HK-2 (cell line): ENCODE measurements around the gene SLC6A6.
A peak's percentile ranks its signal among the peaks of the same experiment; 100 is the strongest.
"Not testable (repeated sequence)": the region's sequence is repeated elsewhere in the genome, so short reads cannot be mapped to it uniquely, and the experiment has no call there.

ENCODE experiments used
- DNase-seq: peaks from one replicate; pipeline ENCODE4 v3.0.0-alpha.2; 2018; ENCODE audit not compliant: unreplicated experiment

Gene SLC6A6

DNA sequence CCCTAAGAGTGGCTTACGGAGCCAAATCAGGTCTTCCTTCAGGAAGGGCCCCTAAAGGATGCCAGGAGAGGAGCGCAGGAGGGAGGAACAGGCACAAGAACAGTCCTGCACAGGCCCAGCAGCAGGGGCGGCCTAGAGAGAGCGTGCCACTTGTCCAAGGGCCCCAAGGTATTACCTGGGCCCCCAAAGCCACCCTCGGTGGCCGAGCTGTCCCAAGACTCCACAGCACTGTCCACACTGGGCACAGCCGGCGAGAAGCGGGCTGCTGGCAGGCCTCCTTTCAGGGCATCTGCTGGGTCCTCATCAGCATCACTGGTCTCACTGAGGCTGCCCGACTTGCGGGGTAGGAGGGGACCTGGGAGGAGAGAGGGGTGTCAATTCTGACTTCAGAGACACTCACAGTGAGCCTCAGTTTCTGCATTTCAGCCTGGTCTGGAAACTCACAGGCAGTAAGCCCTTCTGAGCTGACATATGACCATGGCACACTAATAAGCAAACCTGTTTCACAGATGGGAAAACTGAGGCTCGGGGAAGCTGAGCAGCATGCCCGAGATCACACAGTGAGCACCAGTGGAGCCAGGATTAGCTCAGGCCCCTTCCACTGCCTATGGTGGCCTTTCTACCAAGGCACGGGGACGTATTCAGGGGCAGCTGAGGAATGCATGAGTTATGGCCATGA is 104.4 kb downstream of the SLC6A6 start:
- DNase-seq = no peak

DNA sequence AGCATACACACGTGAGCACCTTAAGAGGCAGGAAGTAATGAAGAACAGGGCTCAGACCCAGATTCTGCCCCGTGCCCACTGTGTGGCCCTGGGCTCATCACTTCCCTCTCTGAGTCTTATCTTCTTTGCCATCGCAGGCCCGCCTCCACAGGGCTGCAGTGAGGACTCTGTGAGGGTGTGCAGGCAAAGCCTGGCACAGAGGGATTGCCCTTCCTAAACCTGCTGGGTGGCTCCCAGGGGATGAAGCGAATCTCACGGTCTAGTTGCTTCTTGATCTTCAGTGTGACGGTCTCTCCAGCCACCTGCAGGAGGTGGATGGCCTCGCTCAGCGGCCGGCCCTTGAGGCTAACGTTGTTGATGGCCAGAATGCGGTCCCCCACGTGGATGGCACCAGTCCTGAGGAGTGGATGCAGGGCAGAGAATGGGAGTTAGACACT is 104.9 kb downstream of the SLC6A6 start:
- no peak for DNase-seq

DNA sequence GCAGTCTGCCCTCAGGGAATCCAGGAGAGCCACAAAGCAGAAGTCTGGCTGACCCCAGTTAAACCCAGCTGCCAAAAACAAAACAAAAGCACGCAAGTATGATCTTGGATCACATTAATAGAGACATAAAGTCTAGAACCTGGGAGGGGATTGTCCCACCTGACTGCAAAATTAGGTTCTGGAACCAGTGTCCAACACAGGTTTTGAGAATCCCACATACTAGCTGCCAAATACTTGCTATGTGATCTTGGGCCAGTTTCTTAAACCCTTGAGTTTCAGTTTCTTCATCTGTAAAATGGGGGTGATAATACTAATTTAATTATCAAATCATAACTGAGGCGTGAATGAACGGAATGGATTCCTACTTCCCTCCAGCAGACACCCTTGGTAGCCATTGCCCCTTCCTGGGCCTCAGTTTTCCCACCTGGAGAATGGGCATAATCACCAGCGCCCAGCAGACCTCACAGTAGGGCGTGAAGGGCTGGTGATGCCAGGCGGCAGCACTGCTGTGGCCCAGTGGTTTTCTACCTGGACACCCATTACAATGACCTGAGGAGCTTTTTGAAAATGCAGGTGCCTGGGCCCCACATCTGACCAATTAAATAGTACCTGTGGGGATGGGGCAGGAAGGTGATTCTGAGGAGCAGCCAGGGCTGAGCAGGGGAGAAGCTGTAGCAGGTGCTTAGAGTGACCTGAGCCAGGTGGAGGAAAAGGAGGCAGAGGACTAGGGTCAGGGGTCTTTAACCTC is 105.5 kb downstream of the SLC6A6 start:
- no peak for DNase-seq

DNA sequence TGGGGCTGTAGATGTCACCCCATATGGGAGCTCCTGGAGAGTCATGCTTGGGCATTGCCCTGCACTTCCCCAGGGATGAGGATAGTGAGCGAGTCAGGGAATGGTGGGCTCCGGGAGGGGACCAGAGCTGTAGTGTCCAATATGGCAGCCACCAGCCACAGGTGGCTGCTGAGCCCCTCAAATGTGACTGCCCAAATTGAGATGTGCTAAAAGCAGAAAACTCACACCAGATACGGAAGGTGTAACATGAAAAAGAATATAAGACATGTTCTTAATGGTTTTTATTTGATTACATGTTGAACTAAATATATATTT is 106.1 kb downstream of the SLC6A6 start:
- DNase-seq = no peak

DNA sequence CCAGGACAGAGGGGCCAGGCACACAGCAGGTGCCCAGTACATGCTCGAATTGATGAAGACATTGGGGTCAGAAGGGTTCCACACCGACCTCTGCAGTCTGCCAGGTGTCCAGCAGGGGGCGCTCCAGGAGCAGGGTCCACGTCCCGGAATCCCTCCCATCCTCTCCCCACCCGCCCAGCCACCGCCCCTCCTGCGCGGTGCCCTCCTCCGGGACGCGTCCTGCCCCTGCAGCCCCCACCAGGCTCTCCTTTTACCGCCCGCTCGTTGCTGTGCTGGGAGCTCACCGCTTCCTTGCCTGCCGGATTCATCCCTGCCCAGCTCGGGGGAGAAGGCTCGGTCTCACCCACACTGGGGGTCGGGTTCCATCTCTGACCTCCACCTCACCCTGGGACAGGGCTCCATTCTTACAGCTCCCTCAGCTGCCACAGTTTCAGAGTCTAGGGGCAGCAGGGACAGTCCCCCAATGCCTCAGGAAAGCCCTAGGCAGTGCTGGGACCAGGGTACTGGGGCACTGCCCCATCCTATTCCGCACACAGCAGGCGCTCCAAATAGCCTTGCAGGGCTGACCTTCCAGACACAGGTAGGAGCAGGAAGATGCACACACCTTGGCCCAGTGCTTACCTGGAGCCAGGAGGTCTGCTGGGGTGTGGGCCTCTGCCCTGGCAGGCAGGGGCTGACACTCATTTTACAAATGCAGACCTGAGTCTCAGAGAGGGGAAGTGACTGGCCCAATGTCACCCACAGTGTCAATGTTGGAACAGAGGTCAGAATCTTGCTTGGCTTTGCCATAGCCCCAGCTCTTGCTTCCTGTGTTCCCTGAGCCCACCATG is 106.8 kb downstream of the SLC6A6 start:
- peak; percentile 69 for DNase-seq

DNA sequence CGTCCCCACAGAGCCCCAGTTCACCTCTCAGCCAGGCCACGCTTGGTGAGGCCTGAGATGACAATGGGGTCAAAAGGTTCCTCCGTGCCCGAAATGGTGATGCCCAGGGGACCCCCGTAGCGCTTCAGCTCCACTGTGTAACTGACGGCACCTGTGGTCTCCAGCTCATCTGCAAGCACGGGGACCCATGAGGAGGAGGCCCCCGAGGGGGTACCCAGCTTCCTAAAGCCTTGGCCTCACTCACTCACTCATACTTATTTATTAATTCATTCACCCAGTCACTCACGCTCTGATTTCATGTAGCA is 107.3 kb downstream of the SLC6A6 start:
- no peak for DNase-seq

DNA sequence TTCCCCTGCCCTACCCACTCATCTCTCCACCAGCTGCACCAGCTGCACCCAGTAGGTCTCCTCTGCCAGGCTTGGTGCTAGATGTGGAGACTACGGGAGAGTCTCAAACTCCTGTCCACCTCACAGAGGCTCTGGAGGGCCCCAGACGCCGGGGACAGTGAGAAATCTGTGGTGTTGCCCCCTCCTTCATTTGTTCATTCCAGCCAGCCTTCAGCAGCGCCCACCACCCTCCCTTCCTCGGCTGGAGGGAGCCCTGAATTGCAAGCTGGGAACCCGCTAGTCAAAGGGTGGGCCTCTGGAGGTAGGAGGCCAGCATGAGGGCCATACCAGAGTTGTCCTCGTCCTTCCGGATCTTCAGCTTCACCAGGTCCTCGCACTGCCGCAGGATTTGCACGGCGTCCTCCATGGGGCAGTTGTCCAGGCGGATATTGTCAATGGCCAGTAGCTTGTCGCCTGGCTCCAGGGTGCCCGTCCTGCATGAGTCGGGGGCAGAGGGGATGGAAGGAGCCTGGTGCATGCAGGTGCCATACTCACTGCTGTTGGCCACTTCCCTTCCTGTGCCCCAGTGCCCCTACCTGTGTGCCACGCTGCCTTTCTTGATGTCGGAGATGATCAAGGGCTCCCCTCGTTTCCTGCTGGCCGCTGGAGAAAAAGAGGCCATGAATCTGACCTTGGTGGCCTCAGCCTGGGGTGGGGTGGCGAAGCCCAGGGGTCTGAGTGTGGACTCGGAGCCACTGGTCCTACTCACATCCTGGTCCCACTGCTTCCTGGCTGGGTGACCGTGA is 108.6 kb downstream of the SLC6A6 start:
- no peak for DNase-seq

DNA sequence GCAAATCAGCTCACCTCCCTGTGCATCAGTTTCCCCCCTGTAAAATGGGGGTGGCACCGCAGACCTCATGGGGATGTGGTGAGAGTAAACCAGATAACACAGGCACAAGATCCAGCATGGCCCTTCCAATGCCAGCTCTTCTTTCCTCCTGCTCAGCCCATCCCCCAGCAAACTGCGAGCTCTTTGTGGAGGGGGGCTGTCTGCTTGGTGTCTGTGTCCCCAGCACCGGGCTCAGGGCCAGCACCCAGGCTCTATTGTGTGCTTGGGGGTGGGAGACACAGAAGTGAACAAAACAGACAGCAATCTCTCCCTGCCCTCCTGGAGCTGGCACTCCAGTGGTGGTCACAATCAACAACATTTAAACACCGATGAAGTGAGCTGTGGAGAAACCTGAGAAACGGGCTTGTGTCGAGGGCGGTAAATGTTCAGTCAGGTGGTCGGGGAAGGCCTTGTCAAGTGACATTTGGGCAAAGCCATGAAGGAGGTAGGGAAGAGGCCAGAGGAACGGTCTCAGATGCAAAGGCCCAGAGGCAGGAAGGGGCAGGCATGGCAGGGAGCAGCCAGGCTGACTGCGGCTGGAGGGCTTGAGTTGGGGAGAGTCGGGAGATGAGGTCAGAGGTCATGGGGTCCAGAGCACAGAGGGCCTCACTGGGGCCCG is 109.3 kb downstream of the SLC6A6 start:
- no peak for DNase-seq

DNA sequence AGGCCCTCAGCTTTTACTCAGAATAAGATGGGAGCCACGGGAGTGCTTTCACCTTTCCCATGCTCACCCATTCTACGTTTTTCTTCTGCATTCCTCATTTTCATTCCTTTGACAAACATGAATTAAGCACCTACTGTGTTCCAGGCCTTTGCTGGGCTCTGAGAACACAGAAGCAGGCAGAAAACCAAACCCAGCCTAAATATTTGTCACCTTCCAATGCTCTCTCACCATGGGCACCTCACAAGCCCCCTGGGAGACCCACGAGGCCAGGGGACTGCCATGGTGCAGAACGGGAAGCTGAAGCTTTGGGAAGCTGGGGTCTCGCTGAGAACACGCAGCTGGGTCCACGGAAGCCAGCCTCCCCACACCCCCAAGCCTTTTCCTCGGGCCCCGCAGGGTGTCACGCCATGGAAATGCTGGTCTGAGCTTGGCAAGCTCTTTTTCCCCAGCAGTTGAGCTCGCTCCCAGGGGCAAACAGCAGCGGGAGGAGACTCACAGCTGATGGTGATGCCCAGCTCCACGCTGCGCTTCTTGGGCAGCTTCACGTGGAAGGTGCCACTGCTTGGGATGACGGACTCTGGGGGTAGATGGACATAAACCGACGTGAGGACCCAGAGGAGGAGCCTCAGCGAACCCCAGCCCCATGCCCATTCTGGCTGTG is 110.0 kb downstream of the SLC6A6 start:
- DNase-seq = no peak

DNA sequence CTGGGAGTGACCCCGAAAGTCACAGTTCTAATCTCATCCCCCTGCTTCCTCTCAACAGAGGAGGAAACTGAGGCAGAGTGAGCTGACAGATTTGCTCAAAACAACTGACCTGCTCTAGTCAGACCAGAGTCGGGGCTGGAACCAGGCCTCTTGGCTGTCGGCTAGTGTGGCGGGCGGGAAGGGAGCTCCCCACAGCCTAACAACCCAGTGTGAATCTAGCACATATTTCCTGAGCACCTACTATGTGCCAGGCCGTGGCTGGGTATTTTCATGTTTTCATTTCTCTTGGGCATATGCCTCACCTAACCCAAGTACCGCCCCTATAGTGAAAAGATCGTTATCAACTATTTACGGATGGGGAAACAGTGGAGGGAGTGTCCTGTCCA is 110.5 kb downstream of the SLC6A6 start:
- DNase-seq = no peak

DNA sequence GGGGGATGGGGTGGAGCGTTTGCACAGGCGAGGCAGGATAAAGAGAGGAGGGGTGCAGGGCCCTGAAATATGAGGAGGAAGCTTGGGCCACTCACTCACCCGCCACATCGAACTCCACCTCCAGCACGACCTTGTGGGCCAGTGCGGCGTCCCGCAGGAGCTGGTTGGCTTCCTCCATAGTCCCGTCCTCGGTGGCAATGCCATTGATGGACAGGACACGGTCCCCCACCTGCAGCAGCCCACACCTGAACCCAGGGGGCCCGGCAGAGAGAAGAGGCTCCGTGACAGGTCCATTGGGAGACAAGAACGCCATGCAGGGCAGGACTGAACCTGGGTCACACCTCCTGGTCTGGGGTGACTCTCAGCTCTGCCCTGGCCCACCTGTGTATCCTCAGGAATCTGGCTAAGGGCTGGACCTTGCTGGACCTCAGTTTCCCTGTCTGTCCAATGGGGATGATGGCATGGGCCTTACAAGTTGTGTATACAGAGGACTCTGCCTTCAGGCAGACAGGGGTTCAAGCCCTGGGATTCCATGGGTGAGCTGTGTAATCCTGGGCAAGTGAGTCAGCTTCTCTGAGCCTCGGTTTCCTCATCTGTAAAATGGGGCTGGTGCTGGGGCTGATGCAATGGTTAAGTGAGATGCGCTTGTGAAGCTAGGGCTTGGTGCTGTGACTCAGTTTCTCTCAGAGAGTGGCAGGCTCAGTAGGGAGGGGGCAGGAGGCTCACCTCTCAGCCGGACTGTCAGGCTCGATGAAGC is 111.3 kb downstream of the SLC6A6 start:
- DNase-seq = no peak

DNA sequence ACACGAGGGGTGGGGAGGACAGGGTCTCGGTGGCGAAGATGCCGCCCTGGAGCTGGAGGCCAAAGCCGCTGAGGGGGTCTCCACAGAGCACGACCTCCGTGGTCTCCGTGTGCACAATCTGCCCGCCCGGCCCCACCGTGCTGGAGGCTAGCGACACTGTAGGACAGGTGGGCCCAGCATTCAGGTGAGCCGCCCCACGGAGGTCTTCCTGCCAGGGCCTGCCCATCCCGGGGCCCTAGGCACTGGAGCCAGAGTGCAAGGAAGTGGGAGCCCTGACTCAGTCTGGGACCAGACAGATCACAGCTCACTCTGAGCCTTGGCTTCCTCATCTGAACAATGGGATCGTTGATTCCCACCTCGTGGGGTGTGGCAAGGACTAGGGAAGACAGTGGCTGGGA is 111.9 kb downstream of the SLC6A6 start:
- no peak for DNase-seq

DNA sequence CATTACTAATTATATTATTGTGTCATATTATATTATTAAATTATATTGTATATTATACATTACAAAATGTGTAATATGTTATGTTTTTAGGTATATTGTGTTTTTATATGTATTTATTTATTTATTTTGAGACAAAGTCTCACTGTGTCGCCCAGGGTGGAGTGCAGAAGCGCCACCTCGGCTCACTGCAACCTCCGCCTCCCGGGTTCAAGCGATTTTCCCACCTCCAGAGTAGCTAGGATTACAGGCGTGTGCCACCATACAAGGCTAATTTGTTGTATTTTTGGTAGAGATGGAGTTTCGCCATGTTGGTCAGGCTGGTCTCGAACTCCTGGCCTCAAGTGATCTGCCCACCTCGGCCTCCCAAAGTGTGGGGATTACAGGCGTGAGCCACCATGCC is 113.1 kb downstream of the SLC6A6 start:
- DNase-seq = not testable (repeated sequence)

DNA sequence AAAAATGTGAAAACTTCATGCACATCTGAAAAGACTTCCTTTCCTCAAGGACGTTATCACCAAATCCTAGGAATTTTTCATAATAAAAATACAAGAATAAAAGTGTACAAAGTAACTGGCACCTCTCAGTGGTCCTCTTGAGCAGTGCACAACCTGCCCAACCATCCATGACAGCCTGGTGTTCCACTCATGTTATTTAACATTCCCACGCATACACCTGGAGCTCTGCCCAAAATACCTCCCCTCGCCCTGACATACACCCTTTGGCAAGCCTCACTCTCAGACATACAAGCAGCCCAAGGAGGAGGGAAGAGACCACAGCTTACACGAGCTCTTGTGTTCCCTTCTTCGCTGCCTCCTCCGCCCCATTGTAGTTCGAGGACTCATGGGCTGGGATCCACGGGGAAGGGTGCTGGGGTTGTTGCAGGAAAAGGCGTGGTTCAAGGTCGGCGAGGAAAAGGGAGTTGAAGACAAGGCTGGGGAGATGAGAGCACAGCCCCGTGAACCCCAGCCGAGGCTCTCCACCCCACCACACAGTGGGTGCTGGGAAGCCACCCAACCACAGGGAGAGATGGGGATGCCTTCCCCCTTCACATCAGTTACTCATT is 114.4 kb downstream of the SLC6A6 start:
- no peak for DNase-seq

DNA sequence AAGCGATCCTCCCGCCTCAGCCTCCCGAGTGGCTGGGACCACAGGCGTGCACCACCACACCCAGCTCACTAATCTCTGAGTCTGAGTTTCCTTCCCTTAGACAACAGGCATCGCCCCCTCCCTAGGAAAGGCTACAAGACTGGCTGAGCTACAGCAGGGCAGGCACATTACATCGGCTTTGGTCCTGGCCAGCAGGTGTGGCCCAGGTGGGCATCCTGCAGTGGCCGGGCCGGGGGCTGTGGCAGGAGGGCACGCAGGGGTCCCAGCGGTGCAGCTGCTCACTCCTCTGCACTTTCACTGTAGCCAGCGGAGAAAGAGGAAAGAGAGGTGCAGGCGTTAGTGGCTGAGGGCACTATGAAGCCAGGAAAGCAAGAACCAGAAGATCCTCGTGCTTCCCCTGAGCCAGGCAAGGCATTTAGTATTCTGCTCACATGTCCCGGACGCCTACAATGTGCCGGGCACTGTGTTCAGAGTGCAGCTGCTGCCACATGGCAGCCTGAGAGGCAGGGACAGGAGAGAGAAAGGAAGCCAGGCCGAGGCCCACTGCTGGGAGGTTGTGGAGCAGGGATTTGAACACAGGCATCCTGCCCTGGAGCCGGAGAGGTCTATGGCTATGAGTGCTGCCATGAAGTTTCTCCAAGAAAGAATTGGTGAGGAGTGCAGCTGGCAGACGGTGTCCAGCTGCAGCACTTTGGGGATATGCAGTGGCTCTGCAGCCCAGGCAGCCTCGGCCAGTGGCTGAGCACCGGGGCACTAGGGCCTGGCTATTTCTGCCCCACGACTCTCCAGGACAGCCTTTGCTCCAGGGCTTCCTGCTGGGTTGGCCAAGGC is 115.4 kb downstream of the SLC6A6 start:
- no peak for DNase-seq

DNA sequence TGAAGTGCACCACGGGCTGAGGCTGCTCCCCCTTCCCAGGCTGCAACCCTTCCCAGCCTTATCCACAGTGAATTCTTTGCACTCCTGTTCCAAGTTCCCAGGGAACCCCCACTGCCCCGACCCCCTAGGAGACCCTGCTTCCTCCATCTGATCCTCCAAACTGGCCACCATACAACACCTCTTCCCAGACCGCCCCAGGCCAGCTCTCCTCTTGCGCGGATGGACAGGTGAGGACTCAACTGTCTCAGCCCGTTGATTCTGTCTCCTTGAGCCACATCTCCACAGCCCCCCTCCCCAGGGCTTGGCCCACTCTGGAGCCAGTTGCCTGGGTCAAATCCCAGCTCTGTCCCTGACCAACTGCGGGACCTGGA is 116.0 kb downstream of the SLC6A6 start:
- no peak for DNase-seq

DNA sequence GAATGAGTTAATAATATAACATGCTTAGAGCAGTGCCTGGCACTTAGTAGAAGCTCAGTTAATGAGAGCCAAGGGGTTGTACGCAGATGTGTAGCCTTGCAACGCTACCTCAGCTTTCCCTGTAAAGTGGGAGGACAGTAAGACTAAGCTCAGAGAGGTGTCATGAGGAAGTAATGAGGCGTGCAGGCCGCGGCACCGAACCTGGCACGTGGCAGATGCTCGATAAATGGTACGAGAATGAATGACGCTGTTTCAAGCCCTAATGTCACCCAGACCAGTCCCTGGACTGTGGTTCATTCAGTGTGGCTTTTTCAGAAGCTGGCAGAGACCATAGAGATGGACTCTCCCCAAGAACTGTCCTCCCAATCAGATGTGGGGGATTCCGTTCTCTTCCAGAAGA is 116.5 kb downstream of the SLC6A6 start:
- no peak for DNase-seq

DNA sequence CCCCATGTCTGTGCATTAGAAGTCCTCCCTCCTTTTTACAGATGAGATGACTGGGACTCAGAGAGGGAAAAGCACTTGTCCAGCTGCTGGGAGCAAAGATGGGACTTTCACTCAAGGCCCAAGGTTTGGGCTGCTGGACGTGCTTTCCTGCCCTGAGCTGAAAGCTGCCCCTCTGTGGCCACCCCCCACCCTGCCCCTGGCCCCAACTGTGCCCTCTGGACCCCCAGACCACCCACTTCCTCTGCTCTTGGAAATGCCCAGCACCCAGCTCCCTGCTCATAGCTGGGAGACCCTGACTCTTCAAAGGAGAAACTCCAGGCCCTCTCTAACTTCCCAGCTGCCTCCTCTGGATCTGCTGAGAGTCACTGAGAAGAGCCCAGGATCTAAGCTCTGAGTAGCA is 117.0 kb downstream of the SLC6A6 start:
- DNase-seq = no peak

DNA sequence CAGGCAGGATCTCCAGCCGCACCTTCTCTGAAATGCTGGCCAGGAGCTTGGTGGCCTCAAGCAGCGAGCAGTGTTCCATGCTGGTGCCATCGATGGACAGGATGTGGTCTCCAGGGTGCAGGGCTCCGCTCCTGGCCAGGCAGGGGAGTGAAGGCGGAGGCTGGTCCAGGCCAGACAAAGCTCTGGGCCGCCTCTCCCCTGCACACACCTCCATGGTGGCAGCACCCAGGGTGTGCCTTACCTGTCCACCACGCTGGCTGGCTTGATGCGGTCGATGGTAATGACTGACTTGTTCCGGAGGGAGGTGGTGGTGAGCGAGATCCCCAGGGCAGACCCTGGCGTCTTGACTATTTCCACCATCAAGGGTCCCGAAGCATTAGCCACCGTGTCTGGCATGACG is 117.7 kb downstream of the SLC6A6 start:
- no peak for DNase-seq
